ENCODE measurements around the gene RELL1.

RELL1 gene

GRCh38 chr4:37591349-37591748, 94.8 kb downstream of the RELL1 start:
- DNase-seq, result no peak

GRCh38 chr4:37590016-37590415, 96.2 kb downstream of the RELL1 start:
- DNase-seq, result no peak

GRCh38 chr4:37588150-37588549, 98.0 kb downstream of the RELL1 start:
- no peak for DNase-seq

- no peak for DNase-seq
Measured at GRCh38 chr4:37586194-37586593, 100.0 kb downstream of the RELL1 start.

- DNase-seq, result no peak
Measured at GRCh38 chr4:37584493-37585060, 101.6 kb downstream of the RELL1 start.

GRCh38 chr4:37584071-37584470, 102.1 kb downstream of the RELL1 start:
- DNase-seq, result no peak

- no peak for DNase-seq
Measured at GRCh38 chr4:37573566-37573965, 112.6 kb downstream of the RELL1 start.

GRCh38 chr4:37568489-37568888, 117.7 kb downstream of the RELL1 start:
- no peak for DNase-seq

GRCh38 chr4:37567836-37568235, 118.3 kb downstream of the RELL1 start:
- DNase-seq, result no peak

GRCh38 chr4:37562592-37562991, 123.6 kb downstream of the RELL1 start:
- no peak for DNase-seq

GRCh38 chr4:37561803-37562207, 124.4 kb downstream of the RELL1 start:
- no peak for DNase-seq

- DNase-seq, result no peak
Measured at GRCh38 chr4:37561196-37561802, 124.9 kb downstream of the RELL1 start.

Measured in GF-D8 (cell line).